DOHH2 (cell line): ENCODE results near the gene FBXL12.

Experiments
- H3F3A ChIP-seq: fragments of 200-600 bp; sonication (generic), shearing (Covaris generic); 2 replicates; pipeline ENCODE4 v1.6.0; 2016; ENCODE audit warnings: antibody characterized with exemption, mild to moderate bottlenecking; ENCODE audit not compliant: control insufficient read depth, insufficient read depth
- H3K27ac ChIP-seq: fragments of 200-600 bp; sonication (generic); 2 replicates; pipeline ENCODE4 v1.5.1; 2014; ENCODE audit warnings: low read depth, mild to moderate bottlenecking, low read length, moderate library complexity
- H3K27me3 ChIP-seq: fragments of 200-600 bp; sonication (generic); 2 replicates; pipeline ENCODE4 v1.6.1; 2014; ENCODE audit warnings: mild to moderate bottlenecking, low read length, mixed read lengths; ENCODE audit not compliant: control insufficient read depth
- H3K36me3 ChIP-seq: fragments of 200-600 bp; sonication (generic); 2 replicates; pipeline ENCODE4 v1.6.1; 2014; ENCODE audit warnings: mild to moderate bottlenecking, low read length, moderate library complexity, mixed read lengths; ENCODE audit not compliant: control insufficient read depth
- H3K4me1 ChIP-seq: fragments of 200-600 bp; sonication (generic); 2 replicates; pipeline ENCODE4 v1.6.1; 2014; ENCODE audit warnings: mild to moderate bottlenecking, low read length, mixed read lengths; ENCODE audit not compliant: control insufficient read depth
- H3K4me2 ChIP-seq: fragments of 200-600 bp; sonication (generic); 2 replicates; pipeline ENCODE4 v1.6.0; 2014; ENCODE audit warnings: mild to moderate bottlenecking, low read length, moderate library complexity
- H3K4me3 ChIP-seq: fragments of 200-600 bp; sonication (generic); 2 replicates; pipeline ENCODE4 v1.5.1; 2014; ENCODE audit warnings: mild to moderate bottlenecking, low read length, mixed read lengths
- H3K79me2 ChIP-seq: fragments of 200-600 bp; sonication (generic); 2 replicates; pipeline ENCODE4 v1.6.1; 2014; ENCODE audit warnings: mild to moderate bottlenecking, low read length, mixed read lengths; ENCODE audit not compliant: control insufficient read depth
- H3K9me2 ChIP-seq: fragments of 200-600 bp; sonication (generic); replicated peaks from 2 replicates; pipeline ENCODE4 v1.6.1; 2014; ENCODE audit warnings: mild to moderate bottlenecking, low read length, mixed read lengths; ENCODE audit not compliant: control insufficient read depth
- H3K9me3 ChIP-seq: fragments of 200-600 bp; sonication (generic); 2 replicates; pipeline ENCODE4 v1.6.1; 2014; ENCODE audit warnings: antibody characterized with exemption, low read length, mixed read lengths; ENCODE audit not compliant: control insufficient read depth, insufficient read depth
- H4K20me1 ChIP-seq: fragments of 200-600 bp; sonication (generic); 2 replicates; pipeline ENCODE4 v1.6.0; 2014; ENCODE audit warnings: low read depth, mild to moderate bottlenecking, antibody characterized with exemption, low read length, moderate library complexity; ENCODE audit not compliant: control insufficient read depth, insufficient read depth
- CTCF ChIP-seq: fragments of 200-600 bp; sonication (generic); IDR thresholded peaks from one replicate; pipeline ENCODE4 v1.5.1; 2014; ENCODE audit warnings: antibody characterized with exemption, mild to moderate bottlenecking, low read depth, low read length; ENCODE audit not compliant: poor library complexity, severe bottlenecking
- EZH2phosphoT487 ChIP-seq: fragments of 200-600 bp; sonication (generic); IDR thresholded peaks from 2 replicates; pipeline ENCODE4 v1.6.1; 2017; ENCODE audit warnings: borderline replicate concordance, mild to moderate bottlenecking, antibody characterized with exemption, low read length, moderate library complexity, mixed read lengths

FBXL12 gene

DNA sequence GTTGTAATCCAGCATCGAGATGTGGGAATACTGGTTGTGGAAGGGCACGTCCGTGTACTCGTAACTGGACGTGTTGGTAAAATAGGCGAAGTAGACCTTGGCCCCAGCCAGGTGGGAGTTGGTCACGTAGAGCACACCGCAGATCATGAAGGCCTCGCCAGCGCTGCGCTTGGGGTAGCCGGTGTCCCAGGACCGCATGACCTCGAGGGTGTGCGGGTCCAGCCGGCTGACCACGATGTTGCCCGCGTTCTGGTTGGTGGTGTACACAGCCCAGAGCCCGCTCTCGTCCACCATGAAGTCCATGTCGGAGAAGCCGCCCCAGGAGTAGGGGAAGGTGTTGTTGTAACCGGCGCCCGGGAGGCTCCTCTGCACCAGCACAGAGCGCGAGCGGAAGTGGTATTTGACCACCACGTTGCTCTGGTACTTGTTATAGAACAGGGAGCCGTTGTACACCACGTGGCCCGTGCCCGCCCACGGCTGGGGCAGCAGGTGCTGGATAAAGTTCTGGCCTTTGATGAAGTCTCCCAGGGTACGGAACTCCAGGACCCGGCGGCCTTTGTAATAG lies 35.5 kb upstream of the FBXL12 start:
- TF ChIP-seq EZH2phosphoT487 = no peak
- no peak for TF ChIP-seq CTCF
- Histone ChIP-seq H3K27me3 (no peaks in the 10 kb centered on the region), H3K4me2 (no peak overlapping the region), H3K36me3 (no peaks in the 10 kb centered on the region), H3K9me2 (no peaks in the 10 kb centered on the region), H3K4me1 (peaks cover 4% of the 10 kb centered on the region; the same call in 1 of the 2 replicates), H3K4me3 (no peak overlapping the region), H3K79me2 (no peaks in the 10 kb centered on the region), H3F3A (no peaks in the 10 kb centered on the region), H3K9me3 (no peaks in the 10 kb centered on the region), H3K27ac (no peak overlapping the region), H4K20me1 (no peaks in the 10 kb centered on the region)

DNA sequence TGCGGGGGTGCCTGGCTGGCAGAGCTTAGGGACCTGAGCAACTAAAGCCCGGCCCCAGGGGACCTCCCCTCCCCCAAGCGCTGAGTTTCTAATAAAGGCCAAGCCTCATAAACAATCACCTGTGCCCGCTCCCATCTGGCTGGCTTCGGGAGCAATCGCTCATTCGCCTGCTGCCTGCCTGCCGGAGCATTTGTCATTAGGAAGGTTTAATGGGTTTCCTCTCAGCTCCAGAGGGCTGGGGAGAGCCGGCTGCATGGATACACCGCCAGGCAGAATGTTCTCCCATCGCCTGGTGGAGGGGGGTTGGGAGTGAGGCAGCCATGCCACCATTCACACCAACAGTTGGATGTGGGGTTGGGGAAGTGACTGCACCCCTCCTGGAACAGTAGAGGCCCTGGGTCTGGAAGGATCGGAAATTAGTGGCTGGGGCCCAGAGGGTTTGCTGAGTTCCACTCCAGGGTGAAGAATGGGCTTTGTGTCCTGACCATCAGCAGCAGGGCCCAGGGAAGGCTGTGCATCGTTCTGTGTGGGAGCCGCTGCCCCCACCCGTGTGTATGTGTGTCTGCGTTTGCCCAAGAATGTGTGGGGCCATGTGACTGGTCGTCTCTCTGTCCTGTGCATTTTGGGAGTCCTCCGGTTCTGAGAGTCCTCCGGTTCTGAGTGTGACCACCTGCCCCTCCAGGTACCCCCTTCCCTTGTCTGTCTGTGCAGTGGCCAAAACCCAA lies 31.5 kb upstream of the FBXL12 start:
- 0 out of 2 replicates have a peak, but pooled peaks cover 3% of the 10 kb centered on the region for H3K79me2 ChIP-seq
- TF ChIP-seq EZH2phosphoT487 = no peak
- TF ChIP-seq CTCF = no peak
- no peaks in the 10 kb centered on the region for H4K20me1 ChIP-seq

DNA sequence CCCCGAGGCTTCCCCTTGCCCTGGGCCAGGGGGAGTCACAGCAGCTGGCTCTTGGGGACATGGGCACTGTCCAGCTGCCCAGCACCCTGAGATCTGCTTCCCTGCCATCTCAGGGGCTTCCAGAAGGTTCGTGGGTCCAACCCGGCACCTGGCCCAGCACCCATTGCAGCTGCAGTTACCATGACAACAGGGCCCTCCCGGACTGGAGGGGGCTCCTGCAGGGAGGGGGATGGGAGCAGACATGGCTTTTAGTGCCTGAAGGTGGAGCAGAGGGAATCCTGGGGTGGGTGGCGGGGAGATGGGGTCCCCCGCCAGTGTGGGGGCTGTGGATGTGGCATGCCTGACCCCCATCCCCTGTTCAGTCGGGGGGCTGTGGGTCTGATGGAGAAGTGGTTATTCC lies 30.9 kb upstream of the FBXL12 start:
- Histone ChIP-seq H3K27ac (no peak overlapping the region), H3K9me2 (no peaks in the 10 kb centered on the region), H3F3A (no peaks in the 10 kb centered on the region), H3K79me2 (0 out of 2 replicates have a peak, but pooled peaks cover 3% of the 10 kb centered on the region), H3K4me1 (no peaks in the 10 kb centered on the region), H3K4me3 (no peak overlapping the region), H3K4me2 (no peak overlapping the region), H4K20me1 (no peaks in the 10 kb centered on the region), H3K27me3 (no peaks in the 10 kb centered on the region), H3K36me3 (peaks cover 24% of the 10 kb centered on the region; the same call in 1 of the 2 replicates), H3K9me3 (no peaks in the 10 kb centered on the region)
- TF ChIP-seq EZH2phosphoT487 (no peak), CTCF (no peak)

More for the DNA sequence above, 31.5 kb upstream of the FBXL12 start:
- Histone ChIP-seq H3K4me1 (no peaks in the 10 kb centered on the region), H3K36me3 (peaks cover 21% of the 10 kb centered on the region; the same call in 1 of the 2 replicates), H3K27ac (no peak overlapping the region), H3K4me2 (no peak overlapping the region), H3K9me3 (no peaks in the 10 kb centered on the region), H3K4me3 (no peak overlapping the region), H3F3A (no peaks in the 10 kb centered on the region), H3K9me2 (no peaks in the 10 kb centered on the region), H3K27me3 (no peaks in the 10 kb centered on the region)
